Thyroid gland (tissue), 4 donors: ENCODE measurements around the gene SYCE1. TPM values are rescaled to one million over a fixed set of nuclear protein-coding genes. Genes with fewer than 3 reads are reported as not detected.
"Not testable (repeated sequence)": the region's sequence is repeated elsewhere in the genome, so short reads cannot be mapped to it uniquely, and the experiment has no call there.

Experiments
- DNase-seq, 2 donors: peaks; one replicate each; pipeline ENCODE4 v3.0.0-alpha.2; 2019
- H3K27ac ChIP-seq, 3 donors: fragments of 200-600 bp; sonication (generic); 1 replicate in 2 of 3; 2 replicates in 1 of 3; pipeline ENCODE4 v1.5.1; 2016 to 2019; ENCODE audit warnings: mild to moderate bottlenecking in 1 of 3, moderate library complexity in 1 of 3
- H3K27me3 ChIP-seq: fragments of 200-600 bp; sonication (generic); one replicate; pipeline ENCODE4 v1.5.1; 2019
- H3K36me3 ChIP-seq, 2 donors: fragments of 200-600 bp; sonication (generic); one replicate each; pipeline ENCODE4 v1.5.1; 2016 to 2019
- H3K4me1 ChIP-seq, 2 donors: fragments of 200-600 bp; sonication (generic); one replicate each; pipeline ENCODE4 v1.5.1; 2017 to 2019
- H3K4me3 ChIP-seq, 3 donors: fragments of 200-600 bp; sonication (generic); replicated peaks in 1 of 3; 1 replicate in 2 of 3; 2 replicates in 1 of 3; pipeline ENCODE4 v1.5.1; 2016; ENCODE audit warnings: mild to moderate bottlenecking in 1 of 3
- H3K9me3 ChIP-seq: fragments of 200-600 bp; sonication (generic); one replicate; pipeline ENCODE4 v1.5.1; 2017
- POLR2A ChIP-seq, 2 donors: fragments of 450-650 bp; IDR thresholded peaks; one replicate each; pipeline ENCODE4 v1.6.1; 2017; ENCODE audit warnings: antibody characterized with exemption in 2 of 2, mild to moderate bottlenecking in 2 of 2, moderate library complexity in 1 of 2
- WGBS, 2 donors: methylation state at CpG; one replicate each; pipeline ENCODE4 v1.1.5; 2017; 5-methylcytosine and 5-hydroxymethylcytosine counted together
- intact Hi-C: fragments of 100-400 bp; cut with DNase I; formaldehyde crosslinking; loops from one replicate; pipeline ENCODE4 v1.15.1; 2023
- total RNA-seq, 4 donors: library from RNA; depleted of rRNA; stranded (reverse); fragments of >200 nt; gene quantifications; one replicate each; pipeline ENCODE4 v1.2.3, GENCODE V29; 2016
- TF ChIP-seq, protein P1 (sequence below), 6 experiments: fragments of 200-600 bp in 3 of 6; fragments of 450-650 bp in 3 of 6; sonication (generic) in 3 of 6; IDR thresholded peaks; one replicate each; pipeline ENCODE4 v1.5.1; 2016 to 2019; ENCODE audit warnings: antibody characterized with exemption in 6 of 6, mild to moderate bottlenecking in 2 of 6, inconsistent platforms in 1 of 6, moderate library complexity in 1 of 6

SYCE1 gene
- total RNA-seq, 4 donors from 2014 or later = 1.0 to 6.4 TPM; not detected in 2

DNA sequence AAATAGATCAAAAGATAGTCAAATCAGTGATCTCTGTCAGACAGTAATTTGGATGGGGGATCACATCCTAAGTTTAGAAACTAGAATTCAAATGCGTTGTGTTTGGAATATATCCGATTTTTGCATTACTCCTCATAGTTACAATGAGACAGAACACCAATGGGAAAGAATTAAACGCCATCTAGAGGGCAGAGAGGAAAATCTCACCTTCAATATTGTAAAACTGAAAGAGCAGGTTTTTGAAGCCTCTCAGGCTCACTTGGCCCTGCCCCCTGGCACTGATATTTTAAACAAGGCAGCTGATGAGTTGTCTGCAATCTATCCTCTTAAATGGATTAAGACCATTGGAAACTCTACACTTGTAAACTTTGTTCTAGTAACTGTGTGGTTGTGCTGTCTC, 43.5 kb upstream of the SYCE1 start:
- Histone ChIP-seq H3K4me1 (no peaks in the 10 kb centered on the region), H3K27ac (no peak overlapping the region), H3K36me3 (no peaks in the 10 kb centered on the region), H3K4me3 (no peak overlapping the region), H3K9me3 (no peaks in the 10 kb centered on the region), H3K27me3 (no peaks in the 10 kb centered on the region)
- intact Hi-C loops = no loop called here
- DNase-seq = peak; percentile 15 to 42
- WGBS, 2 donors = 14 to 24% methylated on average over 3 of the region's 3 CpGs
- no peak for TF ChIP-seq POLR2A (IDR thresholded peaks at IDR 0.05)
- TF ChIP-seq, protein P1, sequence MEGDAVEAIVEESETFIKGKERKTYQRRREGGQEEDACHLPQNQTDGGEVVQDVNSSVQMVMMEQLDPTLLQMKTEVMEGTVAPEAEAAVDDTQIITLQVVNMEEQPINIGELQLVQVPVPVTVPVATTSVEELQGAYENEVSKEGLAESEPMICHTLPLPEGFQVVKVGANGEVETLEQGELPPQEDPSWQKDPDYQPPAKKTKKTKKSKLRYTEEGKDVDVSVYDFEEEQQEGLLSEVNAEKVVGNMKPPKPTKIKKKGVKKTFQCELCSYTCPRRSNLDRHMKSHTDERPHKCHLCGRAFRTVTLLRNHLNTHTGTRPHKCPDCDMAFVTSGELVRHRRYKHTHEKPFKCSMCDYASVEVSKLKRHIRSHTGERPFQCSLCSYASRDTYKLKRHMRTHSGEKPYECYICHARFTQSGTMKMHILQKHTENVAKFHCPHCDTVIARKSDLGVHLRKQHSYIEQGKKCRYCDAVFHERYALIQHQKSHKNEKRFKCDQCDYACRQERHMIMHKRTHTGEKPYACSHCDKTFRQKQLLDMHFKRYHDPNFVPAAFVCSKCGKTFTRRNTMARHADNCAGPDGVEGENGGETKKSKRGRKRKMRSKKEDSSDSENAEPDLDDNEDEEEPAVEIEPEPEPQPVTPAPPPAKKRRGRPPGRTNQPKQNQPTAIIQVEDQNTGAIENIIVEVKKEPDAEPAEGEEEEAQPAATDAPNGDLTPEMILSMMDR (IDR thresholded peaks at IDR 0.05) = peak; percentile 5 to 61 (median 26)

DNA sequence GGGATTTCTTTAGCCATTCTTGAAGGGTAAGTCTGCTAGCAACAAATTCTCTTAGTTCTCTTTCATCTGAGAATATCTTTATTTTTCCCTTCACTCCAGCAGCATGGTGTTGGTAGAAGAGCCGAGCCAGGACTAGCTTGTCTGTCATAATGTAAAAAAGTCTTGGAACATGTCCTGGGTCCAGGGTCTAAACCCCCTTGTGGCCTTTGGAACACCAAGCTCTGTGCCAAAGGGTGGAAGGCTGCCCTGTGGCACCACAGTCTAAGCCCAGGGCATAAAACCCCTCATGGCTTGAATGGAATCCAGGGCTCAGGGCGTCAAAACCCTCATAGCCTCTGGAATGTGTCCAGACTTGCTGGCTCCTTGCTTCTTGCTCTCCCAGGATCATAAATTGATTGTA, 38.1 kb upstream of the SYCE1 start:
- H3K27me3 ChIP-seq, H3K36me3 ChIP-seq, H3K9me3 ChIP-seq, H3K27ac ChIP-seq, intact Hi-C loops, H3K4me3 ChIP-seq, DNase-seq, H3K4me1 ChIP-seq: not testable (repeated sequence)
- 72 to 74% methylated on average over 2 of the region's 2 CpGs for WGBS, 2 donors

DNA sequence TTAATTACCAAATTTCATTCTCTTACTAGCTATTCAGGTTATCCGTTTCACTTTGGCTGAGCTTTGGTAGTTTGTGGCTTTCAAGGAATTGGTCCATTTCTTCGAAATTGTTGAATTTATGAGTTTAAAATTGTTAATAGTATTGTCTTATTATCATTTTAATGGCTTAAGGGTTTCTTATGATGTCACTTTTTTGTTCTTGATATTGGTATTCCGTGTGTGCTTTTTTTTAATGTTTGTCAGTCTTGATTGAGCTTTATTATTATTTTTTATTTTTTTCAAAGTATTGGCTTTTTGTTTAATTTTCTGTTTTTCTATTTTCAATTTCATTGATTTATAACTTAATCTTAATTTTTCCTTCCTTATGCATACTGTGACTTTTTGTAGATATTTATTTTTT, 35.3 kb upstream of the SYCE1 start:
- Histone ChIP-seq H3K9me3 (no peaks in the 10 kb centered on the region), H3K27ac (no peak overlapping the region), H3K36me3 (no peaks in the 10 kb centered on the region), H3K4me1 (no peaks in the 10 kb centered on the region), H3K27me3 (no peaks in the 10 kb centered on the region), H3K4me3 (no peak overlapping the region)
- no peak for DNase-seq
- intact Hi-C loops = no loop called here
- WGBS, 2 donors = 59 to 63% methylated on average over 3 of the region's 3 CpGs
- TF ChIP-seq, protein P1 (IDR thresholded peaks at IDR 0.05) = no peak
- no peak for TF ChIP-seq POLR2A (IDR thresholded peaks at IDR 0.05)

DNA sequence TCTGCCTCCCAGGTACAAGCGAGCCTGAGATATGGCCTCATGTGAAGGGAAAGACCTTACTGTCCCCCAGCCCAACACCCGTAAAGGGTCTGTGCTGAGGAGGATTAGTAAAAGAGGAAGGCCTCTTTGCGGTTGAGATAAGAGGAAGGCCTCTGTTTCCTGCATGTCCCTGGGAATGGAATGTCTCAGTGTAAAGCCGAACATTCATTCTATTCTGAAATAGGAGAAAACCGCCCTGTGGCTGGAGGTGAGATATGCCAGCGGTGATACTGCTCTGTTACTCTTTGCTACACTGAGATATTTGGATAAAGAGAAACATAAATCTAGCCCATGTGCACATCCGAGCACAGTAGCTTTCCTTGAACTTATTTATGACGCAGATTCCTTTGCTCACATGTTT, 34.5 kb upstream of the SYCE1 start:
- H3K27me3 ChIP-seq, H3K4me3 ChIP-seq, H3K36me3 ChIP-seq, H3K9me3 ChIP-seq, H3K4me1 ChIP-seq, DNase-seq, H3K27ac ChIP-seq, intact Hi-C loops: not testable (repeated sequence)
- WGBS, 2 donors = 73 to 78% methylated on average over 8 of the region's 8 CpGs

DNA sequence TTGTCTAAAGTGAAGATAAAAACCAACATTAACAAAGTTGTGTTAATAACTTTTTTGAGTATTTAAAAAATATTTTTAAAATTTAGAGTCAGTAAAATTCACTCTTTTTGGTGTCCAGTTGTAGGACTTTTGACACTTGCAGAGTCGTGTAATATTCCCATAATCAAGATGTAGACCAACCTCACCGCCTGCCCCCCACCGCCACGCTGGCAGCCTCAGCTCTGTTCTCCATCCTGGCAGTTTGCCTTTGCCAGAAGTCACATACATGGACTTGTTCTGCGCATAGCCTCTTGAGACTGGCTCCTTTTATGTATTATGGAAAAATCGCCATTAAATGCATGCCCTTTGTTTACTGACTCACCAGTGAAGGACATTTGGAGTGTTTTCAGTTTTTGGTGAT, 27.3 kb upstream of the SYCE1 start:
- Histone ChIP-seq H3K27ac (no peak overlapping the region), H3K9me3 (no peaks in the 10 kb centered on the region), H3K36me3 (no peaks in the 10 kb centered on the region), H3K4me1 (no peaks in the 10 kb centered on the region), H3K4me3 (no peak overlapping the region), H3K27me3 (no peaks in the 10 kb centered on the region)
- 72 to 75% methylated on average over 6 of the region's 6 CpGs for WGBS, 2 donors
- TF ChIP-seq, protein P1 (IDR thresholded peaks at IDR 0.05) = no peak
- TF ChIP-seq POLR2A (IDR thresholded peaks at IDR 0.05) = no peak
- DNase-seq = no peak
- intact Hi-C loops = no loop called here

DNA sequence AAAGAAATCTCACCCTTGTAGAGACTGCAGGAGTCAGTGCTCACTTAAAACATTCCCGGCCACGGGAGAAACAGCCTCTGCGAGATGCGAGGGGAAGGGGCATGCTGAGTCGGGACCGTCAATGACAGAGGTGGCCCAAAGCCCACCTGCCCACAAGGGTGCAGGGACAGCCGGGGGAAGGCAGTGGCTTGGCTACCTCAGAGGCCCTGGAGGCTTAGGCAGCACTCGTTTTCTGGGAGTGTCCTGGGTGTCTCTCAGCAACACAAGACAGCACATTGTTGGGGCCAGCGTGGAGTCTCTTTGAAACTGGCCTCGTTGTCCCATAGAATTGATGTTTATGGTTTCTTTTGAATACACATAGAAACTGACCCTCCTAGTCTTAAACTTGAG, 25.6 kb upstream of the SYCE1 start:
- no peaks in the 10 kb centered on the region for H3K27me3 ChIP-seq
- no peak for TF ChIP-seq POLR2A (IDR thresholded peaks at IDR 0.05)
- TF ChIP-seq, protein P1 (IDR thresholded peaks at IDR 0.05) = no peak
- no peaks in the 10 kb centered on the region for H3K9me3 ChIP-seq
- H3K4me3 ChIP-seq = no peak overlapping the region
- intact Hi-C loops = no loop called here
- H3K4me1 ChIP-seq = no peaks in the 10 kb centered on the region
- WGBS, 2 donors = 75% methylated on average over 8 to 10 of the region's 10 CpGs
- no peak for DNase-seq
- no peak overlapping the region for H3K27ac ChIP-seq
- H3K36me3 ChIP-seq = no peaks in the 10 kb centered on the region
